SK-N-SH treated with all-trans-retinoic acid at 6 μM for 48 hours (cell line): ENCODE measurements around the gene GRIK4.

Source experiments
- ATAC-seq: fragments of 200-7000 bp; cut with Tn5 transposase; 3 replicates; pipeline ENCODE4 v1.9.1; 2020; ENCODE audit warnings: mild to moderate bottlenecking, moderate library complexity
- ARNTL ChIP-seq: fragments of 450-650 bp; formaldehyde crosslinking; IDR thresholded peaks from 2 replicates; pipeline ENCODE4 v1.5.0; 2020; ENCODE audit warnings: low read depth, mild to moderate bottlenecking, moderate library complexity, borderline replicate concordance
- BACH2 ChIP-seq: fragments of 250-450 bp; sonication (Bioruptor Pico); IDR thresholded peaks from 2 replicates; pipeline ENCODE4 v1.9.0; 2021; ENCODE audit warnings: mild to moderate bottlenecking, borderline replicate concordance
- CREB5 ChIP-seq: fragments of 250-450 bp; sonication (Bioruptor Pico); IDR thresholded peaks from 2 replicates; pipeline ENCODE4 v1.5.1; 2020; ENCODE audit warnings: low read depth, mild to moderate bottlenecking, moderate library complexity
- CSDC2 ChIP-seq: fragments of 250-450 bp; sonication (Bioruptor Pico); IDR thresholded peaks from 2 replicates; pipeline ENCODE4 v1.5.0; 2020; ENCODE audit warnings: mild to moderate bottlenecking, moderate library complexity
- ESRRG ChIP-seq: fragments of 250-450 bp; sonication (Bioruptor Pico); IDR thresholded peaks from 2 replicates; pipeline ENCODE4 v1.6.1; 2021; ENCODE audit warnings: mild to moderate bottlenecking
- GLIS3 ChIP-seq: fragments of 250-450 bp; sonication (Bioruptor Pico); IDR thresholded peaks from 2 replicates; pipeline ENCODE4 v1.5.0; 2020; ENCODE audit warnings: mild to moderate bottlenecking, moderate library complexity
- ISL1 ChIP-seq: fragments of 250-450 bp; sonication (Bioruptor Pico); IDR thresholded peaks from 2 replicates; pipeline ENCODE4 v2.1.2; 2022; ENCODE audit warnings: mild to moderate bottlenecking, moderate library complexity
- OSR1 ChIP-seq: fragments of 250-450 bp; sonication (Bioruptor Pico); IDR thresholded peaks from 2 replicates; pipeline ENCODE4 v1.8.0; 2022; ENCODE audit warnings: moderate library complexity, mild to moderate bottlenecking, inconsistent platforms
- PATZ1 ChIP-seq: fragments of 250-450 bp; sonication (Bioruptor Pico); IDR thresholded peaks from 2 replicates; pipeline ENCODE4 v1.8.0; 2020; ENCODE audit warnings: mild to moderate bottlenecking, moderate library complexity, borderline replicate concordance
- POU6F1 ChIP-seq: fragments of 250-450 bp; sonication (Bioruptor Pico); IDR thresholded peaks from 2 replicates; pipeline ENCODE4 v1.8.0; 2021; ENCODE audit warnings: low read depth, mild to moderate bottlenecking, moderate library complexity, borderline replicate concordance
- RARB ChIP-seq: fragments of 250-450 bp; sonication (Bioruptor Pico); IDR thresholded peaks from 2 replicates; pipeline ENCODE4 v1.8.0; 2021; ENCODE audit warnings: mild to moderate bottlenecking, moderate library complexity
- SNAI2 ChIP-seq: fragments of 250-450 bp; sonication (Bioruptor Pico); IDR thresholded peaks from 2 replicates; pipeline ENCODE4 v1.5.0; 2020; ENCODE audit warnings: mild to moderate bottlenecking, moderate library complexity
- TCF4 ChIP-seq: fragments of 250-450 bp; sonication (Bioruptor Pico); IDR thresholded peaks from 2 replicates; pipeline ENCODE4 v1.8.0; 2021; ENCODE audit warnings: mild to moderate bottlenecking, moderate library complexity, borderline replicate concordance
- TOX ChIP-seq: fragments of 250-450 bp; sonication (Bioruptor Pico); IDR thresholded peaks from 2 replicates; pipeline ENCODE4 v1.8.0; 2021; ENCODE audit warnings: mild to moderate bottlenecking, moderate library complexity, borderline replicate concordance
- TSHZ2 ChIP-seq: fragments of 250-450 bp; sonication (Bioruptor Pico); IDR thresholded peaks from 2 replicates; pipeline ENCODE4 v1.5.0; 2020; ENCODE audit warnings: mild to moderate bottlenecking, moderate library complexity
- ZC3H10 ChIP-seq: fragments of 250-450 bp; sonication (Bioruptor Pico); IDR thresholded peaks from 2 replicates; pipeline ENCODE4 v1.5.1; 2021; ENCODE audit warnings: mild to moderate bottlenecking, moderate library complexity
- ZFP3 ChIP-seq: fragments of 250-450 bp; sonication (Bioruptor Pico); IDR thresholded peaks from 2 replicates; pipeline ENCODE4 v1.5.0; 2020; ENCODE audit warnings: mild to moderate bottlenecking, moderate library complexity
- ZFP30 ChIP-seq: fragments of 450-650 bp; formaldehyde crosslinking; IDR thresholded peaks from 2 replicates; pipeline ENCODE4 v1.5.0; 2022; ENCODE audit warnings: mild to moderate bottlenecking, moderate library complexity
- ZNF565 ChIP-seq: fragments of 450-650 bp; formaldehyde crosslinking; conservative IDR thresholded peaks from 2 replicates; pipeline ENCODE4 v1.5.0; 2020; ENCODE audit warnings: low read depth, mild to moderate bottlenecking, moderate library complexity
- ZNF70 ChIP-seq: fragments of 450-650 bp; formaldehyde crosslinking; IDR thresholded peaks from 2 replicates; pipeline ENCODE4 v1.5.0; 2020; ENCODE audit warnings: mild to moderate bottlenecking, moderate library complexity
- ZNF8 ChIP-seq: fragments of 450-650 bp; formaldehyde crosslinking; IDR thresholded peaks from 2 replicates; pipeline ENCODE4 v1.5.0; 2020; ENCODE audit warnings: mild to moderate bottlenecking, moderate library complexity

Gene GRIK4

GRCh38 chr11:120740380-120740779 lies 228.8 kb downstream of the GRIK4 start:
- TF ChIP-seq TSHZ2 = no peak
- no peak for TF ChIP-seq ESRRG (CRISPR knock-in tag)
- no peak for TF ChIP-seq POU6F1
- TF ChIP-seq ZNF70 (CRISPR knock-in tag) = no peak
- TF ChIP-seq BACH2 (CRISPR knock-in tag) = no peak
- no peak for TF ChIP-seq CREB5 (CRISPR knock-in tag)
- TF ChIP-seq SNAI2 (CRISPR knock-in tag) = no peak
- no peak for TF ChIP-seq TCF4
- no peak for TF ChIP-seq TOX
- no peak for TF ChIP-seq GLIS3
- TF ChIP-seq PATZ1 = no peak
- no peak for TF ChIP-seq ARNTL (CRISPR knock-in tag)
- TF ChIP-seq ZNF565 (CRISPR knock-in tag) = no peak
- no peak for TF ChIP-seq ZFP3
- no peak for TF ChIP-seq ZC3H10 (CRISPR knock-in tag)
- TF ChIP-seq CSDC2 (CRISPR knock-in tag) = no peak
- TF ChIP-seq ZFP30 = no peak
- TF ChIP-seq OSR1 (CRISPR knock-in tag) = no peak
- no peak for TF ChIP-seq ZNF8 (CRISPR knock-in tag)

GRCh38 chr11:120744016-120744994 lies 232.8 kb downstream of the GRIK4 start:
- TF ChIP-seq RARB (CRISPR knock-in tag) = no peak
- no peak for TF ChIP-seq BACH2 (CRISPR knock-in tag)
- TF ChIP-seq OSR1 (CRISPR knock-in tag) = no peak
- no peak for TF ChIP-seq ZNF70 (CRISPR knock-in tag)
- TF ChIP-seq ZC3H10 (CRISPR knock-in tag) = no peak
- no peak for TF ChIP-seq ISL1
- no peak for TF ChIP-seq ARNTL (CRISPR knock-in tag)
- no peak for TF ChIP-seq ZFP30
- no peak for TF ChIP-seq POU6F1
- TF ChIP-seq ESRRG (CRISPR knock-in tag) = no peak
- TF ChIP-seq TCF4 = no peak
- TF ChIP-seq ZFP3 = no peak
- TF ChIP-seq ZNF8 (CRISPR knock-in tag) = no peak
- no peak for ATAC-seq

More at GRCh38 chr11:120740380-120740779, 228.8 kb downstream of the GRIK4 start:
- ATAC-seq = no peak
